ENCODE data around the gene PRR14.

DNA sequence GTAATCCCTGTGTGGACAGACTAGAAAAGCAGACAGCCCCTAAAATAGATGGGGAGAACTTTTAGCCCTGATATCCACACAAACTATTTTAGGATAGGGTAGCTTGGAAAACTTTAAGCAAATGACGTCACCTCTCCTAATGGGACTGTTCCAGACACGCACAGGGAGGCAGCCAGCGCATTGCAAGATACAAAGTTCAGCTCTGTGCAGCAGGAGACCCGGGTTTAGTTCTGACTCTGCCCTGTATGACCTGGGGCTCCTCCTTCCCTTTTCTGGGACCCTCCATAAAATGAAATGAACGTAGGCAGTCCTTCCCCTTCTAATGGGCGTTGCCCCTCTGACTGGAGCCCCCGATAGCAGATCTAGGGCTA, 46.8 kb upstream of the PRR14 start:
- TF ChIP-seq, protein P1, sequence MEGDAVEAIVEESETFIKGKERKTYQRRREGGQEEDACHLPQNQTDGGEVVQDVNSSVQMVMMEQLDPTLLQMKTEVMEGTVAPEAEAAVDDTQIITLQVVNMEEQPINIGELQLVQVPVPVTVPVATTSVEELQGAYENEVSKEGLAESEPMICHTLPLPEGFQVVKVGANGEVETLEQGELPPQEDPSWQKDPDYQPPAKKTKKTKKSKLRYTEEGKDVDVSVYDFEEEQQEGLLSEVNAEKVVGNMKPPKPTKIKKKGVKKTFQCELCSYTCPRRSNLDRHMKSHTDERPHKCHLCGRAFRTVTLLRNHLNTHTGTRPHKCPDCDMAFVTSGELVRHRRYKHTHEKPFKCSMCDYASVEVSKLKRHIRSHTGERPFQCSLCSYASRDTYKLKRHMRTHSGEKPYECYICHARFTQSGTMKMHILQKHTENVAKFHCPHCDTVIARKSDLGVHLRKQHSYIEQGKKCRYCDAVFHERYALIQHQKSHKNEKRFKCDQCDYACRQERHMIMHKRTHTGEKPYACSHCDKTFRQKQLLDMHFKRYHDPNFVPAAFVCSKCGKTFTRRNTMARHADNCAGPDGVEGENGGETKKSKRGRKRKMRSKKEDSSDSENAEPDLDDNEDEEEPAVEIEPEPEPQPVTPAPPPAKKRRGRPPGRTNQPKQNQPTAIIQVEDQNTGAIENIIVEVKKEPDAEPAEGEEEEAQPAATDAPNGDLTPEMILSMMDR (IDR thresholded peaks at IDR 0.05): no peak
- TF ChIP-seq POLR2AphosphoS5 (IDR thresholded peaks at IDR 0.05) (no peak), POLR2A (IDR thresholded peaks at IDR 0.05) (no peak)
